ENCODE results near the gene RALGPS1.

RALGPS1 gene

DNA sequence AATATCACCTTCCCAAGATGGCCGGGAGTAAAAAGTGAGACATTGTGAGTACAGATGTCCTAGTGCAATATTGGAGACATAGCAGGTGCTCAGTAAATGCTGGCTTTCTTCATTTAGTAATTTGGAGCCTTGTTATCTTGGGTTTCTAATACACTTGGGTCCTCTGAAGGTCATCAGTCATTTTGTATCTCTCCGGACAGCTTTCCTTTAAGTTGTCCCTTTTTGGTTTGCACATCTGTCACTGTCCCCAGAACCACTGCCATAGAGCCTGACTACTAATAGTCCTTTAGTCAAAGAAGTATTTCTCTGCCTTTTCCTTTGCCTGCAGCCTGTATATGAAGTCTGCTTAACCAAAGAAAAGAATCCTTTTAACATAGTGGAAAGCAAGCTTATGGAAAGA is 215.7 kb downstream of the RALGPS1 start:
- TF ChIP-seq, protein P1, sequence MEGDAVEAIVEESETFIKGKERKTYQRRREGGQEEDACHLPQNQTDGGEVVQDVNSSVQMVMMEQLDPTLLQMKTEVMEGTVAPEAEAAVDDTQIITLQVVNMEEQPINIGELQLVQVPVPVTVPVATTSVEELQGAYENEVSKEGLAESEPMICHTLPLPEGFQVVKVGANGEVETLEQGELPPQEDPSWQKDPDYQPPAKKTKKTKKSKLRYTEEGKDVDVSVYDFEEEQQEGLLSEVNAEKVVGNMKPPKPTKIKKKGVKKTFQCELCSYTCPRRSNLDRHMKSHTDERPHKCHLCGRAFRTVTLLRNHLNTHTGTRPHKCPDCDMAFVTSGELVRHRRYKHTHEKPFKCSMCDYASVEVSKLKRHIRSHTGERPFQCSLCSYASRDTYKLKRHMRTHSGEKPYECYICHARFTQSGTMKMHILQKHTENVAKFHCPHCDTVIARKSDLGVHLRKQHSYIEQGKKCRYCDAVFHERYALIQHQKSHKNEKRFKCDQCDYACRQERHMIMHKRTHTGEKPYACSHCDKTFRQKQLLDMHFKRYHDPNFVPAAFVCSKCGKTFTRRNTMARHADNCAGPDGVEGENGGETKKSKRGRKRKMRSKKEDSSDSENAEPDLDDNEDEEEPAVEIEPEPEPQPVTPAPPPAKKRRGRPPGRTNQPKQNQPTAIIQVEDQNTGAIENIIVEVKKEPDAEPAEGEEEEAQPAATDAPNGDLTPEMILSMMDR (IDR thresholded peaks at IDR 0.05; ENCODE audit: low read depth, low read length, missing control alignments): no peak

DNA sequence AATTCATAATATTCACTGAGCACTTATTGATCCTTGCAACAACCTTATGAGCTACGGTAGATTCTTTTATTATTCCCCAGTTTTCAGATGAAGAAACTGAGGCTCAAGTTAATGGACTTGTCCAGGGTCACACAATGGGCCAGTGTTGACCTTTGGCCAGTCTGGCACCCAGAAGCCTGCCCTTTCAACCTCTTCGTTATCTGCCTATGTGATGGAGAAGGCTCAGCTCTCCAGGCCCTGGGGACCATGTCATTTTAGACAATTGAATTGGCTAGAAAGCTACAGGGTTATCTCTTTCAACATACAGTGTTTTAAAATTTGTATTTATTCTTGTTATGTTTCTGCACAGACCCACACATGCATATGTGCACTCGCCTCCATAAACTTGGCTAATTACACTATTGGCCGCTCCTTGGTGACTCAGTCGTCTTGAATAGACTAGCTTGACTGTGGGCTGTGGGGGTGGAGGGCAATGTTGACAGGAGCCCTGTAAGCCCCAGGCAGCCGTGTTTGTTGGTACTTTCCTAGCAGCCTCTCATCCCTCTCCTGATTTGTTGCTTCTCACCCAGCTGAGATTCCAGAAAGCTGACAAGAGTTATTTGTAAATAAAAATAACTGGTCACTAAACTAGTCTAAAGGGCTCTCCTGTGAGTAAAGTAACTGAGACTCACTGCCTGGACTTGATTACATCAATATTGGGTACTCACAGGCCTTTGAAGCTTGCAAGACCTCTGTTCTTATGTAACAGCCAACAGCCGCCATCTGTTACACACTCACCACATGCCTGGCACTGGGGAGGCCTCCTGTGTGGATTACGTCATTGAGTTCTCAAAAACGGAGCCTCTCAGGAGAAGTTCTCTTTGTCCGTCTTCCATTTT is 216.3 kb downstream of the RALGPS1 start:
- no peak overlapping the region for H3K4me3 ChIP-seq (replicated peaks; ENCODE audit: low read depth, low read length)
- TF ChIP-seq, protein P1 (IDR thresholded peaks at IDR 0.05; ENCODE audit: low read depth, low read length, missing control alignments): no peak
- DNase-seq (ENCODE audit: extremely low read depth, low read depth): peak; percentile 78

More for the DNA sequence above, 215.7 kb downstream of the RALGPS1 start:
- DNase-seq (ENCODE audit: extremely low read depth, low read depth): no peak
- H3K4me3 ChIP-seq (replicated peaks; ENCODE audit: low read depth, low read length): no peak overlapping the region

DNA sequence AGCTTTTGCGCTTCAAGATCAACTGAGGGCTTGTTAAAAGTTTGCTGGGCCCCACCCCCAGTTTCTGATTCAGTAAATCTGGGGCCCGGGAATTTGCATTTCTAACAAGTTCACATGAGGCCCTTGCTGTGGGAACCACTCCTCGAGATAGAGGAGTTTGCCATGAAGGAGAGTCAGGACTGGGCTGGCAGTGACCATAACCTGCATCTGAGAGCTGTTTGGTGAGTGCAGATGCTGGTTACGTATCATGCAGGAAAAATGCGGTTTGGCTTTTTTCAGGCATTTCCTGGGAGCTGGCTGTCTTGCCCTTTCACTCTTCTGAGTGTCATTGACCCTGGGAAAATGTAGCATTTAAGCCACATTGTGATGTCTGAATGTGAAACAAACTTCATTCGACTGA is 217.3 kb downstream of the RALGPS1 start:
- TF ChIP-seq, protein P1 (IDR thresholded peaks at IDR 0.05; ENCODE audit: low read depth, low read length, missing control alignments): no peak
- no peak overlapping the region for H3K4me3 ChIP-seq (replicated peaks; ENCODE audit: low read depth, low read length)
- no peak for DNase-seq (ENCODE audit: extremely low read depth, low read depth)

DNA sequence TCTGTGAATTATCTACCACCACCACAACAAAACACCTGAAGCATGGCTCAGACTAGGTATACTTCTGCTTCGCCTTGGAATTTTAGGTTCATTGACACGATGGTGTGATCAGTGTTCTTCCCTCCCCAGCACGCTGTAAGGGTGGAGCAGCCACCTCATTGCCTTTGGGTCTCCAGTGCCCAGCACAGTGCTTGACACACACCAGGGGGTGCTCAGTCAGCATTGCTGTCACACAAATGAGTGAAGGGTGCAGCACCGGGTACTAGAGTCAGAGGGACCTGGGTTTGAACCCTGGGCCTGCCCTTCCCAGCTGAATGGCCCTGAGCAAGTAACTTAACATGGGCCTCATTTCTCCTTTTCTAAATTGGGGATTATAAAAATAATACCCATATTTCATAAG is 217.8 kb downstream of the RALGPS1 start:
- no peak overlapping the region for H3K4me3 ChIP-seq (replicated peaks; ENCODE audit: low read depth, low read length)
- TF ChIP-seq, protein P1 (IDR thresholded peaks at IDR 0.05; ENCODE audit: low read depth, low read length, missing control alignments): no peak
- DNase-seq (ENCODE audit: extremely low read depth, low read depth): no peak

DNA sequence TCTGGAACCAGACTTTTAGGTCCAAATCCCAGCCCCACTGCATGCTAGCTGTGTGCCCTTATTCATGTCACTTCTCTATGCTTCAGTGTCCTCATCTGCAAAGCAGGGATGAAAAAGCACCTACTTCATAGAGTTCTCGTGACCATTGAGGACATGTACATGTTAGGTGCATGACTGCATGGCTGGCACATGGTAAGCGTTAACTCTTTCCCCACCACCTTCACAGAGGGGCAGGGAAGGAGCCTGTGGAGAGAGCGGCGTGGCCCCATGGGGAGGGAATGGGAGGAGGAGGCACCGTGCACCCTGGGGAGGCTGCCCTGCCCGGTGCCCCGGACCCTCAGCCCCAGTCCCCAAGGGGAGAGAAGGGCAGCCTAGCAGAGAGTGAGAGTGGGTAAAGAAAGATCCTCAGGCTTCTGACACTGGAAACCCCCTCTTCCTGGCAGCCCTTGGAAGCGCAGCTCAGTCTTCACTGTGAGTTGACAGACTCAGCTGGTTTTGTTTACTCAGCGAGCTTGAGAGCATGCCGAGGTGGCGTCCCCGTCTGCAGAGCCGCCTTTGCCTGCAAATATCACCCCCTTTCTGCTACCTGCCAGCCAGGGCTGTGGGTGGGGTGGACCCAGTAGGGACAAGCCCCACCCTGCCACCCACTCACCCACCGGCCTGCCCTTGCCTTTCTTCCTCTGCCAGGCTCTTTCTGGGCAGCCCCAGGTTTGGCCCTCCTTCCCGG is 218.5 kb downstream of the RALGPS1 start:
- no peak for DNase-seq (ENCODE audit: extremely low read depth, low read depth)
- TF ChIP-seq, protein P1 (IDR thresholded peaks at IDR 0.05; ENCODE audit: low read depth, low read length, missing control alignments): no peak

DNA sequence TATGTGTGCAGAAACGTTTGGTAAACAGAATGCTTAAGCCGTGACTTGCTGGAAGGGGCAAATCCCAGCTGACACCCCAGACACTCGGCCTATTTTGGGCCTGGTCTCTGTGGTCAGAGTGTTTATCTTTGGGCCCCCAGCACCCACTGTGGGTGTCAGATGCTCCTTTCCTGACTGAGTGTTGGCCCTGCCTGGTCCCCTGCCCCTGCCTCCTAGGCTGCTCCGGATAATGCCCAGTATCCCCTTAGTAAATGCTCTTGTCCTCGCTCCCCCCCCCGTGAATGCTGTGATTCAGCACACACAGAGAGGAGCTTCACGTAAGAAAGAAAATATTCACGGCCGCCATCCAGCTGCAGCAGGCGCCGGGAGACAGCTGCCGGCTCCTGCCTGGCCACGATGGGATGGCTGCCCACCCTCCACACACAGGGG is 219.2 kb downstream of the RALGPS1 start:
- DNase-seq (ENCODE audit: extremely low read depth, low read depth): no peak
- TF ChIP-seq, protein P1 (IDR thresholded peaks at IDR 0.05; ENCODE audit: low read depth, low read length, missing control alignments): no peak
- no peak overlapping the region for H3K4me3 ChIP-seq (replicated peaks; ENCODE audit: low read depth, low read length)

More for the DNA sequence above, 218.5 kb downstream of the RALGPS1 start:
- H3K4me3 ChIP-seq (replicated peaks; ENCODE audit: low read depth, low read length): no peak overlapping the region
